Ovary (tissue), 3 donors: ENCODE measurements around the gene GORASP1.

ENCODE experiments used
- EP300 ChIP-seq: sonication (generic); formaldehyde crosslinking; IDR thresholded peaks from one replicate; pipeline ENCODE4 v1.6.1; 2017; ENCODE audit warnings: antibody characterized with exemption
- POLR2A ChIP-seq: fragments of 450-650 bp; IDR thresholded peaks from one replicate; pipeline ENCODE4 v1.6.1; 2017; ENCODE audit warnings: antibody characterized with exemption, mild to moderate bottlenecking, moderate library complexity
- TF ChIP-seq, protein P1 (sequence below), 3 donors: fragments of 450-650 bp in 2 of 3; fragments of 200-600 bp in 1 of 3; IDR thresholded peaks; one replicate each; pipeline versions ENCODE4 v1.5.1 to v1.8.0; 2016 to 2022; ENCODE audit warnings: antibody characterized with exemption in 3 of 3, mild to moderate bottlenecking in 1 of 3
- donor health status: DM: no; HTN: no; CAD: no.

DNA sequence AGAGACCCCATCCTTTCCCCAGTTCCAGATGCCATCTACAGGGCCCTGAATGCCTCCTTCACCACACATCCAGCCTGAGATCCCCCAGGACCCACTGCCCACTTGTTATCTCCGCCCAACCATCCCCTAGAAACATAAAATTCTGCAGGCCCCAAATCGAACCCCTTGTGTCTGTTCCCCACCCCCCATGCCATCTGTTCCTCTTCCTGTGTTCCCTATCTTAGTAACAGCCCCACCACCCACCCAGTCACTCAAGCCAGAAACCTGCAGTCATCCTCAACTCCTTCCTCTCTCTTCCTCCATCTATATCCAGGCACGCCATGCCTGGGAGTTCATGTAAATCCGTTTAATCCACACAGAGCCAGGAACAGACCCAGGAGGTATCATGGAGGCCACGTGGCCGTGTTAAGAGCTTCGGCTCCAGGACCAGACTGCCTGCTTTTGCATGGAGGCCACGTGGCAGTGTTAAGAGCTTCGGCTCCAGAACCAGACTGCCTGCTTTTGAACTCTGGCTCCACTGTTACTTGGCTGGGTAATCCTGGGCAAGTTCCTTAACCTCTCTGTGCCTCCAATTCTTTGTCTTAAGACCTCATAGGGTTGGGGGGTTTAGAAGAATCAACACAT, 41.1 kb upstream of the GORASP1 start:
- TF ChIP-seq, protein P1, sequence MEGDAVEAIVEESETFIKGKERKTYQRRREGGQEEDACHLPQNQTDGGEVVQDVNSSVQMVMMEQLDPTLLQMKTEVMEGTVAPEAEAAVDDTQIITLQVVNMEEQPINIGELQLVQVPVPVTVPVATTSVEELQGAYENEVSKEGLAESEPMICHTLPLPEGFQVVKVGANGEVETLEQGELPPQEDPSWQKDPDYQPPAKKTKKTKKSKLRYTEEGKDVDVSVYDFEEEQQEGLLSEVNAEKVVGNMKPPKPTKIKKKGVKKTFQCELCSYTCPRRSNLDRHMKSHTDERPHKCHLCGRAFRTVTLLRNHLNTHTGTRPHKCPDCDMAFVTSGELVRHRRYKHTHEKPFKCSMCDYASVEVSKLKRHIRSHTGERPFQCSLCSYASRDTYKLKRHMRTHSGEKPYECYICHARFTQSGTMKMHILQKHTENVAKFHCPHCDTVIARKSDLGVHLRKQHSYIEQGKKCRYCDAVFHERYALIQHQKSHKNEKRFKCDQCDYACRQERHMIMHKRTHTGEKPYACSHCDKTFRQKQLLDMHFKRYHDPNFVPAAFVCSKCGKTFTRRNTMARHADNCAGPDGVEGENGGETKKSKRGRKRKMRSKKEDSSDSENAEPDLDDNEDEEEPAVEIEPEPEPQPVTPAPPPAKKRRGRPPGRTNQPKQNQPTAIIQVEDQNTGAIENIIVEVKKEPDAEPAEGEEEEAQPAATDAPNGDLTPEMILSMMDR (IDR thresholded peaks at IDR 0.05), result no peak
- TF ChIP-seq POLR2A (no peak), EP300 (no peak)
